GM12878 (cell line): ENCODE measurements around the gene SUPT4H1.

Experiments used
- PAX8 ChIP-seq: fragments of 450-650 bp; IDR thresholded peaks from 2 replicates; pipeline ENCODE4 v1.6.1; 2017; ENCODE audit warnings: mild to moderate bottlenecking, moderate library complexity
- TBL1XR1 ChIP-seq: IDR thresholded peaks from 2 replicates; pipeline ENCODE4 v1.6.1; 2012; ENCODE audit warnings: low read depth, low read length, improper control_type of control experiment
- ZNF207 ChIP-seq: fragments of 450-650 bp; IDR thresholded peaks from 2 replicates; pipeline ENCODE4 v1.6.1; 2014; ENCODE audit warnings: antibody characterized with exemption, mild to moderate bottlenecking, borderline replicate concordance
- TF ChIP-seq, protein P1 (sequence below): fragments of 450-650 bp; IDR thresholded peaks from 2 replicates; pipeline ENCODE4 v1.6.1; 2017; ENCODE audit warnings: antibody characterized with exemption, mild to moderate bottlenecking, moderate library complexity
- TF ChIP-seq, protein P2 (sequence below): IDR thresholded peaks from 2 replicates; pipeline ENCODE4 v1.6.1; 2011; ENCODE audit warnings: low read depth, mild to moderate bottlenecking, low read length, moderate library complexity, borderline replicate concordance; ENCODE audit errors: extremely low read depth
- TF ChIP-seq, protein P3 (sequence below): fragments of 150-350 bp; IDR thresholded peaks from 2 replicates; pipeline ENCODE4 v1.6.1; 2014; ENCODE audit warnings: mild to moderate bottlenecking, low read depth, low read length

DNA sequence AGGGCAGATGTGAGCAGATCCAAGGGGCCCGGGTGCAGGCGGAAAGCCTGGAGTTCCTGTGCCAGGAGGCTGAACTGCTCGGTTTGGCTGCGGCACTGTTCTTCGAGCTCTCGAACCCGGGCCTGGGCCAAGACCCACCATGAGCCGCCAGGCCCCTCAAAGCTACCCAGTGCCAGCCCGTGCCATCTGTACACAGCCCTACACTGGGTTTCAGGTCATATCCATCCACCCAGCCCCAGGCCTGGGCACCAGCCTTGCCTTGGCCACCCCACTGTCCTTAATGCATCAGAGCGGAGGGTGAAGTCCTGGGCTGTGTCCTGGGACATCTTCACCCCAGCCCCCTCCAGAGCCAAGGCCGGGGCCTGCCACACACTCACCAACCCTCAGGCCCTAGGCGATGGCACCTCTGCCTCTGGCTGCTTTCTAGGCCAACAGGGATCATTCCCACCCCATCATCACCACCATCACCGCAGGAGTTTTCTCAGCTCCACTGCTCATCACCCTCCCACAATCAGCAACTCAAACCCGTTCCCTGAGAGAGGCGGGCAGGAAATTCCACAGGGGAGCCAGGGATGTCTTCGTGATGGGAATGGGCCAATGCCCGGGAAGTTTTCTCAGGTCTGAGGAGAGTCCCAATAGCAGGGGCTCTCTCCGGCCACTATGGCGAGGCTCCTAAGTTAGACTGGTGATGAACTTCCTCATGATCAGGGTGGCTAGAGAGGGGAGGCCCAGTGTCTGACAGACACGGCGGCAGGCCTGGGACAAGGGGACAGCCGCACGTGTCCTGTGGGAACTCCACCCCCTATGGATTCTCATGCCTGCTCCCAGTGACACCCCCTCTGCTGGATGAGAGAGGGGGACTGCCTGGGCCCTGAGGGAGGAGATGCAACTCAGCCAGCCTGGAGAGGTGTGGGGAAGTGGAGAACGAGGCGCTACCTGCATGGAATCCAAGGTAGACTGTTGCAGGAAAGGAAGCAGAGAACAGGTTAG, 32.5 kb downstream of the SUPT4H1 start:
- TF ChIP-seq TBL1XR1 = no peak
- TF ChIP-seq PAX8 = no peak
- TF ChIP-seq, protein P1, sequence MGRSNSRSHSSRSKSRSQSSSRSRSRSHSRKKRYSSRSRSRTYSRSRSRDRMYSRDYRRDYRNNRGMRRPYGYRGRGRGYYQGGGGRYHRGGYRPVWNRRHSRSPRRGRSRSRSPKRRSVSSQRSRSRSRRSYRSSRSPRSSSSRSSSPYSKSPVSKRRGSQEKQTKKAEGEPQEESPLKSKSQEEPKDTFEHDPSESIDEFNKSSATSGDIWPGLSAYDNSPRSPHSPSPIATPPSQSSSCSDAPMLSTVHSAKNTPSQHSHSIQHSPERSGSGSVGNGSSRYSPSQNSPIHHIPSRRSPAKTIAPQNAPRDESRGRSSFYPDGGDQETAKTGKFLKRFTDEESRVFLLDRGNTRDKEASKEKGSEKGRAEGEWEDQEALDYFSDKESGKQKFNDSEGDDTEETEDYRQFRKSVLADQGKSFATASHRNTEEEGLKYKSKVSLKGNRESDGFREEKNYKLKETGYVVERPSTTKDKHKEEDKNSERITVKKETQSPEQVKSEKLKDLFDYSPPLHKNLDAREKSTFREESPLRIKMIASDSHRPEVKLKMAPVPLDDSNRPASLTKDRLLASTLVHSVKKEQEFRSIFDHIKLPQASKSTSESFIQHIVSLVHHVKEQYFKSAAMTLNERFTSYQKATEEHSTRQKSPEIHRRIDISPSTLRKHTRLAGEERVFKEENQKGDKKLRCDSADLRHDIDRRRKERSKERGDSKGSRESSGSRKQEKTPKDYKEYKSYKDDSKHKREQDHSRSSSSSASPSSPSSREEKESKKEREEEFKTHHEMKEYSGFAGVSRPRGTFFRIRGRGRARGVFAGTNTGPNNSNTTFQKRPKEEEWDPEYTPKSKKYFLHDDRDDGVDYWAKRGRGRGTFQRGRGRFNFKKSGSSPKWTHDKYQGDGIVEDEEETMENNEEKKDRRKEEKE = no peak
- TF ChIP-seq, protein P2, sequence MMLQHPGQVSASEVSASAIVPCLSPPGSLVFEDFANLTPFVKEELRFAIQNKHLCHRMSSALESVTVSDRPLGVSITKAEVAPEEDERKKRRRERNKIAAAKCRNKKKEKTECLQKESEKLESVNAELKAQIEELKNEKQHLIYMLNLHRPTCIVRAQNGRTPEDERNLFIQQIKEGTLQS = no peak
- no peak for TF ChIP-seq ZNF207
- TF ChIP-seq, protein P3, sequence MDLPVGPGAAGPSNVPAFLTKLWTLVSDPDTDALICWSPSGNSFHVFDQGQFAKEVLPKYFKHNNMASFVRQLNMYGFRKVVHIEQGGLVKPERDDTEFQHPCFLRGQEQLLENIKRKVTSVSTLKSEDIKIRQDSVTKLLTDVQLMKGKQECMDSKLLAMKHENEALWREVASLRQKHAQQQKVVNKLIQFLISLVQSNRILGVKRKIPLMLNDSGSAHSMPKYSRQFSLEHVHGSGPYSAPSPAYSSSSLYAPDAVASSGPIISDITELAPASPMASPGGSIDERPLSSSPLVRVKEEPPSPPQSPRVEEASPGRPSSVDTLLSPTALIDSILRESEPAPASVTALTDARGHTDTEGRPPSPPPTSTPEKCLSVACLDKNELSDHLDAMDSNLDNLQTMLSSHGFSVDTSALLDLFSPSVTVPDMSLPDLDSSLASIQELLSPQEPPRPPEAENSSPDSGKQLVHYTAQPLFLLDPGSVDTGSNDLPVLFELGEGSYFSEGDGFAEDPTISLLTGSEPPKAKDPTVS = no peak
